ENCODE measurements around the gene TMEM209.
A peak's percentile ranks its signal among the peaks of the same experiment; 100 is the strongest.
"Not testable (repeated sequence)": the region's sequence is repeated elsewhere in the genome, so short reads cannot be mapped to it uniquely, and the experiment has no call there.

Gene TMEM209

DNA sequence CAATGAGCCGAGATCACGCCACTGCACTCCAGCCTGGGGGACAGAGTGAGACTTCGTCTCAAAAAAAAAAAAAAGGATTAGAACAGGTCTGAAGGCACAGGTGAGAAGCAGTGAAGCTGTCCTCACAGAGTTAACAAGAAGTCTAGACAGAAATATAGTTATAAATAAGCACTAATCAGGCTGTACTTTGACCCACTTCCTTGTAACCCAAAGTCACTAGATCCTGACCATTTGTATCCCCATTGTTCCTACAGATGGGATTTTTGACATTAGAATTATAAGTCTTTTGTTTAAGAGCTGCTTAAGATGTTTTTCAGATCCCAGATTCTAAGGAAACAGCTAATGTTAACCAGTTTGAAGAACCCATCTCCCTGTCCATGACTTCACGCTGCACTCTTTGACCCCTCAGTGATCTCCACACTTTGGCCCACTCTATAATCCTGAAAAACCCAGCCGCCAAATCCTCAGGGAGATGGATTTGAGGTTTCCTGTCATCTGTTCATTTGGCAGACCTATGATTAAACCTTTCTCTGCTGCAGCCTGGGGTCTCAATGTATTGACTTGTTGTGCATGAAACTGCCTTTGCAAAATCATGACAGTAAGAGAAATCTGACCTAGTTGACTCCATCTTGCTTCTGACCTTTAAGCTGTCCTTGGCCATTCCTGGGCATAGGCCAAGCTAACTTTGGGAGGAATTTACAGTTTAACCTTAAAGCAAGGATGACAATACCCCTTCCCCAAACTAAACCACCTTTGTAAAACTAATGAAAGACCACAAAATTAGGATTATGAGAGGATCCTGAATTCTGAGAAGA is 13.8 kb upstream of the TMEM209 start:
- no peak for DNase-seq (ENCODE audit: low read depth)

DNA sequence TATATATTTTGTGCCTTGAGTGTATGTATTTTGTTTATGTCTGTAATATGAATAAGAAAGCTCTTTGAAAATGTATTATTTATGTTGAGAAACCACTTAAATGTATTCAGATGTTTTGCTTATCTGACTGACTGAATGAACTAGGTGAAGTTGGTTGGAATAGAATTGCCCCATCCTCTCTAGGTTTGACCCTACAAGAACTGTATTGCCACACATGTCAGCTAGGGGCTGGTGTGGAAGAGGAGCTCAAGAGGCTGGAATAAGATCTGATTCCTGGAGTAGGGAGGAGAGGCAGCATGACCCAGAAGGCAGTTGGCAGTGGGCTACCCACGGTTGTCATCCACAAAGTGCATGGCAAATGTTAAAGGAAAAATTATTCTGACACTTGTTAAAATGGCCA is 11.5 kb upstream of the TMEM209 start:
- DNase-seq (ENCODE audit: low read depth) = no peak

DNA sequence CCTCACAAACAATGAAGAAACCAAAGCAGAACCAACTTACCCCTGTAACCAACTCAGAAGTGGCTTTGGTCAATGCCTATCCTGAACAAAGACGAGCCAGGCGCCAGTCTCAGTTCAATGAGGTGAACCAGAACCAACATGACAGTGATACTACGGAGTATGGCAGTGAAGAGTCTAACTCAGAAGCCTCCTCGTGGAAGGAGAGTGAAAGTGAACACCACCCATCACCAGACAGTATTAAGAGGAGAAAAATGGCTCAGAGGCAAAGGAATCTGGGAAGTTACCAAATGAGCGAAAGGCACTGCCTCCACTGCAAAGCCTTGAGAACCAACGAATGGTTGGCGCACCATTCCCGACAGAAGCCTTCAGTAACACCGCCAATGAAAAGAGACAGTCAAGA is 10.8 kb upstream of the TMEM209 start:
- DNase-seq (ENCODE audit: low read depth) = no peak

DNA sequence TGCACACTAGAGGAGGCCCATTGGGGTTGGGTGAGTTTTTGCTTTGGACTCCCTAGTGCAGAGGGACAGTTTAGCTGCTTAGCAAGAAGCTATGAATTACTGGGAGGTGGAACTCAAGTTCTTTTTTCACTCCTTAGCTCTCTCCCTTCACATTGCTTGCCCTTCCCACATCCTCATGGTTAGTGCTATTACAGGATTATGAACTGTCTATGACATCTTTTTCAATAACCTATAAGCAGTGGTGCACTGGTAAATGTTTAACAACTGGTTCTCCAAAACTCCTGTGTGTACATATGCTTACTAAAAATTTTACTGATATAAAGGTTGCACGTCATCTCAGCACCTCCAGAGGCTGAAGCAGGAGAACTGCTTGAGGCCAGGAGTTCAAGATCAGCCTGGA is 8.6 kb upstream of the TMEM209 start:
- no peak for DNase-seq (ENCODE audit: low read depth)

DNA sequence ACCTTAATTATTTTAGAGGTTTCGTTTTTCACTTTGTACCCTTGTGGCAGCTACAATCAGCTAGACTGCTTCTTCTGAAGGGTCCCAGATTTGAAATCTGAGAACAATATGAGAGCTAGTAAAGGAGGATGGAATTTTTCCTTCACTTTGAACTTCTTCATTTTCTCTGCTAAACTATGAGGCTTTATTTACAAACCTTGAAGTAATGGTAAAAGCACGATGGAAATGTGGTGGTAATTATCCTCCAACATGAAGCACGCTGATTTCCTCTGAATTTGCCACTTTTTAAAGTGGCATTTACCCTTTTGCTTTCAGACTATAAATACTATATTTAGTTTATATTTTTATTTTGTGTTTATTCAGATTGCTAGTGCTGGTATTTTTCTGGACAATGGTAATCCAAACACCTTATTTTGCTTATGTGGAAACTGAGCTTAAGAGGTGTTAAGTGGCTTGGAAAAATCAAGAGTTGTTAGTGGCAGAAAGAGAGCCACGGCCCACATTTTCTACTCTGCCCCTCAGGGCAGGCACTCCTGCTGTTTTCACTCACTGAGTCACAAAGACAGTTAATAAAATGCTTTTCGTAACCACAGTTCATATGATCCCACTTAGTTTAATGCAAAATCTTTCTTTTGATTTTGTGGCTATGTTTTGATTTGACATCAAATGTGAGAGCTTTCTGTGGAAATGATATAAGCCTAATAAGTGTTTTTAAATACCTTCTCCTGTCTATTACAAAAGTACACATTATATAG is 5.2 kb upstream of the TMEM209 start:
- no peak for DNase-seq (ENCODE audit: low read depth)

DNA sequence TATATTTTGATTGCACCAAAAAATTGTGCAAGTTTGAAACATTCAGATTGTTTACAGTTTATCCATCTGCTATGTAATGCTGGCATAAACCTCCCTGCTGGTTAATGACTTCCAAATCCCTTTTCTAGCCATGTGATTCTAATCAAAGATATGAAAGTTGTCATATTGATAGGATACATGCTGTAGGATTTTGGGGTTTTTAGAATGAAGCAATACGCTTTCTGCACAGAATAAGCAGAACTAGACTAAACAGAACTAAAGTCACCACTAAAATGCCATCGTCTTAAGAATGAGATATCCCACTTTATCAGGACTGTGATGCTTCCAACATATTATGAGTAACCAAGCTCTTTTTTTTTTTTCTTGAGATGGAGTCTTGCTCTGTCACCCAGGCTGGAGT is 3.3 kb upstream of the TMEM209 start:
- DNase-seq (ENCODE audit: low read depth) = no peak

DNA sequence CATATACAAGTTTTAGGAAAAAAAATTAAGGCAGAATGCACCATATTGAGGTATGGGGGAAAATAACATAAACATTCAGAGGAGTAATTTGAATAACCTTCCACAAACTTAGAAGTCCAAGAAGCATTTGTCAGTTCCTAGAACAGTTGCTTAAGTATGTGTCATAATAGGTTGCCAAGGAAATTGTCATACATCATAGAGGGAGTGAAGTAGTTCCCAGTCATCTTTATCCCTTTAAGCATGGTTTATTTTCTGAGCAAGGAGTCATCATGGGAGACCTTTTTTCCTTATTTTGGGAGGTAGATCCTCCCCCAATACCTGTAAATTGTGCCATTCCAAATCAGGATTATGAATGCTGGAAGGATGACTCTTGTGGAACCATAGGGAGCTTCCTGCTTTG is 2.4 kb upstream of the TMEM209 start, which contains the start of gene SSMEM1:
SSMEM1 (plus strand) TSS at position 219 of the 400 bp plus-strand sequence; CDS start at position 270, 51 bp downstream.
- DNase-seq (ENCODE audit: low read depth) = peak; percentile 23

DNA sequence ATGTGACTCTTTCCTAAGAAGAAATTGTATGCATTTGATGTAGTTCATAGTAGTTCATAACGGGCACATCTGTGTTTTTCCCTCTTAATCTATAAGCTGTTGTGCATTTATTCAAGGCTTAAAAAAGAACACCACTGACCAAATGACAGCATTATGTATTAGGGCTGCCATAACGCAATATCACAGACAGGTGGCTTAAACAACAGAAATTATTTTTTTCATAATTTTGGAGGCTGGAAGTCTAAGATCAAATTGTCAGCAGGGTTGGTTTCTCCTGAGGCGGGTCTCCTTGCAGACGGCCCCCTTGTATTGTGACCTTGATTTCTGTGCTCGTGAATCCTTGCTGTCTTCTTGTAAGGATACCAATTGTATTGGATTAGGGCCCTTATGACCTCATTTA is 1.8 kb upstream of the TMEM209 start:
- no peak for DNase-seq (ENCODE audit: low read depth)

DNA sequence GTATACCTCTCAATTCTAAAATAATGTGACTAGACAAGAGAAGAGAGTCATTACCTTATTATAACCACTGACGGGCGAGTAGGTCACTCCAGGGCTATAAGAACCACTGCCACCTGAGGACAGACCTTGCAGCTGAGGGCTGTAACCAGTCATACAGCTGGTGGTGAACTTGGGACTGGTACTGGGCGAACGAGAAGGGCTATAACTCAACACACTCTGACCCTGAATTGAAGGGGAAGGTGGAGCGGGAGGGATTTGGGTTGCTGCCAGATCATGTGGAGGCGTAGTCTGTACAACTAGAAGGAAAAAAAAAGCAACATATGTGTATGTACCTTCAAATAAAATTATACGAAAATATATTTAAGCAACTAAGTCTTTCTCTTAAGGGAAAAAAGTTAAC is 3.4 kb downstream of the TMEM209 start:
- DNase-seq (ENCODE audit: low read depth) = no peak

DNA sequence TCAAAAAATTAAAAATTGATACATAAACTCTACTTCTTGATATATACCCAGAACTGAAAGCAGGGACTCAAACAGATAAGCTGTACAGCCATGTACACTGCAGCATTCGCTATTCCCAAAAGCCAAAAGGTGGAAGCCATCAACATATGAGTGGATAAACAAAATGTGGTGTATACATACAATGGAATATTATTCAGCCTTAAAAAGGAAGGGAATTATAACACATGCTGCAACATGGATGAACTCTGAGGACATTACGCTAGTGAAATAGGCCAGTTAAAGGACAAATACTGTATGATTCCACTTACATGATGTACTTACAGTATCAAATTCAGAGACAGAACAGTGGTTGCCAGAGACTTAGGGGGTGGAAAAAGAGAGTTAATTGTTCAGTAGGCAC is 8.1 kb downstream of the TMEM209 start:
- no peak for DNase-seq (ENCODE audit: low read depth)

DNA sequence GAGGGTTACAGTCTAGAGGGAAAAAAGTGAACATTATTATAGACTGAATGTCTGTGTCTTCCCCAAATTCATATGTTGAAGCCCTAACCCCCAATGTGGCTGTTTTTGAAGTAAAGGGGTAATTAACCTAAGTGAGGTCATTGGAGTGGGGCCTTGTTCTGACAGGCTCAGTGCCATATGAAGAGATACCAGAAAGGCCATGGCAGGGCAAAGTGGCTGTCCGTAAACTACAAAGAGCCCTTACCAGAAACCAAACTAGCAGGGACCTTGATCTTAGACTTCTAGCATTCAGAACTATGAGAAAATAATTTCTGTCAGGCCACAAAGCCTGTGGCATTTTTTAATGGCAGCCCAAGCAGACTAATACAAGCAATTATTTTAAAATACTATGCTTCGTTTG is 8.7 kb downstream of the TMEM209 start:
- DNase-seq (ENCODE audit: low read depth) = no peak

DNA sequence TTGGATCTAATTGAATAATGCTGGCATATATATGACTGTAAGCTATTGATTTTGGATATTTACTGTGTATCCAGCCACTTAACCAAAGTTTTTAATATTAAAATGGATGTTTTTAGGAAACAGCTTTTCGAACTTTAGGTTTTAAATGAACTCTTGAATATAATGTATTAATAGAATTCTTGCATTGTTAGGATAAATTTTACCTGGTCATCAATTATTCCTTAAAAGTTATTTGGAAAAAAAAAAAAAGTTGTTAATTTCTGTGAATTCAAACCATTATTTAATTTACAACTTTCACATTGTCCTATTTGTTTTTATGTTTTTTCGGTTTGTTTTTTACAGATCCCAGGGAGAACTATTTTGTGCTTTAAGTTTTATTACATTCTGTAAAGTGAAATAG is 9.8 kb downstream of the TMEM209 start:
- no peak for DNase-seq (ENCODE audit: low read depth)

DNA sequence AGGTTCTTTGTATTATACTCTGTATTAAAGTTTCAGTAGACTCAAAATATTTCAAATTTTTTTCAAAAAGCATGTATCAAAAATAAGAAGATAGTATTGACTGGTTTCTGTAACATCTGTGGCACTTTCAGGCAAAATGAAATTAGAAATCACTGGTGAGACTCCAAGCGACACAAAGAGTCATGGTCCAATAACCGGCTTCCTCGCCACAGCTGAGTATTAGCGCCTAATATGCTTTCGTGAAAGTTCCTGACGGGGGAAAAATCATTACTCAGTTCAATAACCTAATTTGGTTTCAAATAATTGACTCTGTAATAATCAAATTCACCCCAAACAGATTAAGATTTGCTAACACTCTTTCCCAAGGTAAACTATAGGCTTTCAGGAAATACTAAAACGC is 13.4 kb downstream of the TMEM209 start:
- DNase-seq (ENCODE audit: low read depth) = no peak

DNA sequence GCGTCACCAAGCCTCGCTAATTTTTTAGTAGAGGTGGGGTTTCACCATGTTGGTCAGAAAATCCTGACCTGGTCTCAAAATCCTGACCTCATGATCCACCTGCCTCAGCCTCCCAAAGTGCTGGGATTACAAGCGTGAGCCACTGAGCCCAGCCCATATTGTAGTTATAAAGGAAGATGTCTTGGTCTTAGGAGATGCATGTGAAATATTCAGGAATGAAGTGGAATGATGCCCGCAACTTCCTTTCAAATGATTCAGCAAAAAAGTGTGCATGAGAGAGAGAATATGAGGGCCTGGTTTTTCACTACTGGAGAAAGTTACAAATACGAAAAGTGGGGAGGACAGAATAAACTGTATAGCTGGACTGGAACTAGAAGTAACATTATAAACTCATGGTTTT is 15.9 kb downstream of the TMEM209 start:
- DNase-seq (ENCODE audit: low read depth) = no peak

DNA sequence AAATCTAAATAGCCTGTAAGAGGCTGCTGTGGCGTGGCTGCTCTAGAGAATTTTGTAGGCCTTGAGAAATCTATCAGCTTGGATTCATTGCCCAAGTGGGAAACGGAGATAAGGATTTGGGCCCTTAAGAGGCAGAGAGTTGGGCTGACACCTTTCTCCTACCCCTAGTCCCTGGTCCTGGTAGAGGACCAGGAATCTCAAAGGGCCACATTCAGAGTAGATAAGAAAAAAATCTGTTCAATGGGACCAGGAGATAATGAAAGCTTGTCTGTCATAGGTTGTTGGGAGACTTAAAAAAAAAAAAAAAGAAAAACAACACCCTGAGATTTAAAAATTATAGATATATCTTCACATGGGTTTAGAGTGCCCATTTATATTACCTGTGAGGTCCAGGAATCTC is 17.8 kb downstream of the TMEM209 start:
- no peak for DNase-seq (ENCODE audit: low read depth)

DNA sequence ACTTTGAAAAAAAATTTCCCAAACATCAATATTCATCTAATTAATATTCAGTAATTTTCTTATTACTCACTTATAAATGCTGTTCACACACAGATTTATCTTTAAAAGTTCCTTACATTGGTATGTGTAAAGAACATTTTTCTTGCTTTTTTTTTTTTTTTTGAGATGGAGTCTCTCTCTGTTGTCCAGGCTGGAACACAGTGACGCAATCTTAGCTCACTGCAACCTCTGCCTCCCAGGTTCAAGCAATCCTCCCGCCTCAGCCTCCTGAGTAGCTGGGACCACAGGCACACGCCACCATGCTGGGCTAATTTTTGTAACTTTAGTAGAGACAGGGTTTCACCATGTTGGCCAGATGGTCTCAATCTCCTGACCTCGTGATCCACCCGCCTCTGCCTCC is 20.9 kb downstream of the TMEM209 start:
- not testable (repeated sequence) for DNase-seq (ENCODE audit: low read depth)

DNA sequence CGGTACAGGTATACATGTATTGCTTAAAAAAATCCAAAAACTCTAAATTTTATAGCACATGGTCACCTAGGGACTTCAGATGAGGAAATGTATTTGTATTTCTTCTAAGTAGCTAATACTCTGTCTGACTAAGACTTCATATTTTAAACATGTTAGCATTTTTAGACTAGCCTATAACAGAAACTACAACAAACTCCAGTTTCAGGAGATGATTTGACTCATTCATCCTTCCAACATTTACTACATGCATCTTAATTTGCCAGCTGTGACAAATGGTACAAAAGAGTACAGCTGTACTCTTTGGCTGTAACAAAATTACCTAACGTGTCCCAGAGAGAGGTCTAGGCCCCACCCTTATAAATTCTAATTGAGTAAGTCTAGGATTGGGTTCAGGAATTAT is 22.2 kb downstream of the TMEM209 start:
- DNase-seq (ENCODE audit: low read depth) = no peak

DNA sequence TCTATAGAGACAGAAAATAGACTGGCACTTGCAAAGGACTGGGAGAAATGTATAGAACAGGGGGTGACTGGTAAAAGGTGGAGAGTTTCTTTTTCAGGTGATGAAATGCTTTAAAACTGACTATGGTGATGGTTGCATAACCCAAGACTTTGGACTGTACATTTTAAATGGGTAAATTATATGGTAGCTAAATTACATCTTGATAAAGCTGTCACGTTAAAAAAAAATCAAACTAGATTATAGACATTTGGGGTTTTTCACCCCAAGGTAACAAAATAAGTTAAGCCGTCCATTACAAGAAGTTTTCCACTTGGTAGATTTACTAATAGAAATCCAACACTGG is 24.0 kb downstream of the TMEM209 start:
- DNase-seq (ENCODE audit: low read depth) = no peak

DNA sequence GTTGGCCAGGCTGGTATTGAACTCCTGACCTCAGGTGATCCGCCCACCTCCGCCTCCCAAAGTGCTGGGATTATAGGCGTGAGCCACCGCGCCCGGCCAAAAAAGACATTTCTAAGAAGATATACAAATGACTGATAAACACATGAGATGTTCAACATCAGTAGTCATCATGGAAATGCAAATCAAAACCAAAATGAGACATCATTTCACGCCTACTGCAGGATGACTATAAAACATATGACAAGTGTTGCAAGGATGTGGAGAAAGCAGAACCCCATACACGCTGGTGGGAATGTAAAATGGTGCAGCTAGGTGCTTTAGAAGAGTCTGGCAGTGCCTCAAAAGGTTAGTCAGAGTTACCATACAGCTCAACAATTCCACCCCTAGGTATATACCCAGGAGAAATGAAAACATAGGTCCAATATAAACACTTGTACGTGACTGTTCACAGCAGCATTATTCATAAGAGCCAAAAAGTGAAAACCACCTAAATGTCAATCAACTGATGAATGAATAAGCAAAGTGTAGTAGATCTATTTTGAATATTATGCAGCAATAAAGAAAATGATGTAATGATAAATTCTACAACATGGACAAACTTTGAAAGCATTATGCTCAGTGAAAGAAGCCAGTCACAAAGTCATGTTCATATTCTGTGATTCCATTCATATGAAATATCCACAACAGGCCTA is 24.5 kb downstream of the TMEM209 start:
- DNase-seq (ENCODE audit: low read depth) = peak; percentile 74

DNA sequence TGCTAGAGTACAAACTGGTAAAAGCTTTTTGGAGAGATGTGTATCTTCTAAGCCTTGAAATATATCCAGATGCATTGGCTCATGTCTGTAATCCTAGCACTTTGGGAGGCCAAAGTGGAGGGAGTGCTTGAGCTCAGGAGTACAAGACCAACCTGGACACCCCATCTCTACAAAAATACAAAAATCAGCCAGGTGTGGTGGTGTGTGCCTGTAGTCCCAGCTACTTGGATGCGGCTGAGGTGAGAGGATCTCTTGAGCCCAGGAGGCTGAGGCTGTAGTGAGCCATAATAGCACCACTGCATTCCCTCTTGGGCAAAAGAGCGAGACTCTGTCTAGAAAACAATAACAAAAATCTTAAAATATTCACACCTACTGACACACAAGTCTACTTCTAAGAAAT is 25.6 kb downstream of the TMEM209 start:
- no peak for DNase-seq (ENCODE audit: low read depth)

DNA sequence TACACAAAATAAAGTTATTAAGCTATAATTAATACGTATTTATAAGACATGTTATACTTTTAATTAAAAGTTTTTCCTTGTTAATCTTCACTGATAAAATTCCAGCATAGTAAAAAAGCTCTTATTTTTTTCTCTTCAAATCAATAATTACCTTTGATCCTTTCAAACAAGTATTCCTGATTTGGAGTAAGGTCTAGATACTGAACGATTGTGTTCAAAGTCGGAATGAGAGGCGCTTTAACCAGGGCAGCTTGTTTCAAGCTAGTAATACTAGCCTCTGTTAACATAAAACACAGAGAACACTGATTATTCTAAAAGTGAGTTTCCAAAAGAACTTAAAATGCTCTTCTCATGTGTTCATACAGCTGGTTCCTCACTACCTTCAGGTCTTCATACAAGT is 27.0 kb downstream of the TMEM209 start:
- DNase-seq (ENCODE audit: low read depth) = no peak

DNA sequence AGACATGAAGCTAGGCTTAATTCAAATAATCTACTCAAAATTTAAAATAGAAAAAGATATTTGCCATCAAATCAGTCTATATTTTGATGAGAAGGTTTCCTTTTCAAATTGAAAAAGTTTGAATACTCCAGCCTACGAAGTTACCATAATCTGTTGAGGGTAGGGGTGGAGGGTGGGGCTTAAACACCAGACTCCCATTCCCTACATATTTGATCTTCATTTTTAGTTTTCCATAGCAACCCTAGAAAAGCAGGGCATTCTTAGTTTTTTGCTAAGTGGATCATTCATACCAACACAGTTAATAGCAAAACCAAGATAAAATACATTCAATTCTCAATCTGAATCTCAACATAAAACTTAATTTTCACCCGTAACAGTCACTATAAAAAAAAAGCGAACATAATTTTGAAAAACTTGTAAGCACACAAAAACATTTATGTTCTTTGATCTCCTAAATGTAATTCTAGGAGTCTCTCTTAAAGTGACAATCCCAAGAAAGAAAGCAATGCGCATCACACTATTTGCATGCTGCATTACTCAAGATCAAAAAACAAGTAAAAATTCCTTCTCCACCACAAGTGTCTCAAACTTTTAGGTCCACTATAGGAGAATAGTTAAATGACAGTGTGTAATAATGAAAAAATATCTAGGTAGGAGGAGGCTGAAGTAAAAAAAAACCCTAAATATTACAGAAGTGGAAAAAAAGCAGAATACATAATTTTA is 30.8 kb downstream of the TMEM209 start:
- DNase-seq (ENCODE audit: low read depth) = no peak
